Psoas muscle (tissue), 8 donors: ENCODE measurements around the gene PTPN9. TPM values are rescaled to one million over a fixed set of nuclear protein-coding genes. Genes with fewer than 3 reads are reported as not detected.

Experiments
- ATAC-seq, 4 donors: fragments of 200-7000 bp; cut with Tn5 transposase; one replicate each; pipeline ENCODE4 v1.9.1; 2020; ENCODE audit warnings: moderate library complexity in 3 of 4, mild to moderate bottlenecking in 2 of 4
- DNase-seq, 2 donors: peaks; one replicate each; pipeline ENCODE4 v3.0.0-alpha.2; 2020
- H3K27ac ChIP-seq: fragments of 200-600 bp; one replicate; pipeline ENCODE4 v1.8.0; 2022
- H3K27me3 ChIP-seq, 3 donors: fragments of 200-600 bp in 1 of 3; one replicate each; pipeline versions ENCODE4 v1.6.1 to v1.8.0; 2013 to 2022; ENCODE audit warnings: low read length in 2 of 3, mild to moderate bottlenecking in 2 of 3, moderate library complexity in 1 of 3; ENCODE audit not compliant: insufficient read depth in 3 of 3
- H3K36me3 ChIP-seq, 2 donors: fragments of 200-600 bp in 1 of 2; one replicate each; pipeline versions ENCODE4 v1.6.1 to v1.8.0; 2013 to 2022; ENCODE audit warnings: low read depth in 1 of 2, mild to moderate bottlenecking in 1 of 2, moderate library complexity in 1 of 2; ENCODE audit not compliant: insufficient read depth in 1 of 2
- H3K4me1 ChIP-seq: fragments of 200-600 bp; one replicate; pipeline ENCODE4 v1.8.0; 2022
- H3K4me3 ChIP-seq: fragments of 200-600 bp; one replicate; pipeline ENCODE4 v1.8.0; 2022; ENCODE audit warnings: mild to moderate bottlenecking
- H3K9me3 ChIP-seq: fragments of 200-600 bp; one replicate; pipeline ENCODE4 v1.8.0; 2022
- WGBS, 3 donors: extraction: QIAGEN DNeasy Blood & Tissue Kit; methylation state at CpG; one replicate each; pipeline versions ENCODE4 v1.1.6 to v1.1.7; 2013; 5-methylcytosine and 5-hydroxymethylcytosine counted together
- intact Hi-C, 2 donors: fragments of 100-400 bp; cut with DNase I; formaldehyde crosslinking; loops; one replicate each; pipeline versions ENCODE4 v1.11.0 to v1.14.2; 2022
- polyA plus RNA-seq, 3 donors: library from polyadenylated mRNA; stranded (reverse); fragments of 200-250 nt; gene quantifications; one replicate each; pipeline ENCODE4 v1.2.3, GENCODE V29; 2013
- total RNA-seq, 4 donors: library from RNA; stranded (reverse); fragmentation: NEBNext Ultra II Directional in 2 of 4; extraction: Animal tissue kit (Norgen Biotek cat#: 25700) in 2 of 4; gene quantifications; one replicate each; pipeline versions ENCODE4 v1.2.1 to v1.2.4, GENCODE V29; 2021 to 2023
- TF ChIP-seq, protein P1 (sequence below): fragments of 200-600 bp; IDR thresholded peaks from one replicate; pipeline ENCODE4 v1.8.0; 2022; ENCODE audit warnings: antibody characterized with exemption
- donor health status: healthy with polysubstance abuse.
- donor health status: DM: no; HTN: no; CAD: no; lungs with moderate emphysema.
- donor health status: Bipolar disorder and iron deficiency.
- donor health status: healthy.
- donor health status: DM: yes; HTN: yes; CAD: no.
- donor health status: DM: no; HTN: no; CAD: no.
- donor health status: DM: no; HTN: no; CAD: no.
- donor health status: DM: yes; HTN: yes; CAD: no.

PTPN9 gene
- total and polyA plus RNA-seq, 7 donors: 2.3 to 6.9 (median 5.5) TPM

DNA sequence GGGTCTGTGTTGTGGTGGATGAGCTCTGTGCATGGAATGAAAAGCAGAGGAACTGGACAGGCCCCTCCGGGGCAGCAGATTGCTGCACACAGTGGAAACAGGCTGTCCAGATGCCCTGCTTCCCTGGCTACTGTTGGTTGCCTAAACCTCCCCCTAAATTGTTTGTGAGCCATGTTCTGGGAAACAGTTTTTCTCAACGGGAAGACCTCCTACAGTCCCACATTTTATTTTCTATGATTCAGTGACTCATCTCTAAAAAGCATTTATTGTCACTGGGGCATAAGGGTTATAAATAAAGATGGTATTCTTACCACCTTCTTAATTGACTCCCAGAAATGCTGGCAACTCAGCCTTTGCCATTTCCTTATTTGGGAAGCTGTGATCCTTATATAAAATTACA is 20.3 kb upstream of the PTPN9 start:
- DNase-seq (no peak), ATAC-seq (peak in 2 of 4 donors; percentile 31 to 48)
- intact Hi-C loops: loop anchor here in 1 of 2 donors (10.0 kb wide), 1 partner anchor 75 kb away; no protein-coding TSS in a partner anchor
- TF ChIP-seq, protein P1, sequence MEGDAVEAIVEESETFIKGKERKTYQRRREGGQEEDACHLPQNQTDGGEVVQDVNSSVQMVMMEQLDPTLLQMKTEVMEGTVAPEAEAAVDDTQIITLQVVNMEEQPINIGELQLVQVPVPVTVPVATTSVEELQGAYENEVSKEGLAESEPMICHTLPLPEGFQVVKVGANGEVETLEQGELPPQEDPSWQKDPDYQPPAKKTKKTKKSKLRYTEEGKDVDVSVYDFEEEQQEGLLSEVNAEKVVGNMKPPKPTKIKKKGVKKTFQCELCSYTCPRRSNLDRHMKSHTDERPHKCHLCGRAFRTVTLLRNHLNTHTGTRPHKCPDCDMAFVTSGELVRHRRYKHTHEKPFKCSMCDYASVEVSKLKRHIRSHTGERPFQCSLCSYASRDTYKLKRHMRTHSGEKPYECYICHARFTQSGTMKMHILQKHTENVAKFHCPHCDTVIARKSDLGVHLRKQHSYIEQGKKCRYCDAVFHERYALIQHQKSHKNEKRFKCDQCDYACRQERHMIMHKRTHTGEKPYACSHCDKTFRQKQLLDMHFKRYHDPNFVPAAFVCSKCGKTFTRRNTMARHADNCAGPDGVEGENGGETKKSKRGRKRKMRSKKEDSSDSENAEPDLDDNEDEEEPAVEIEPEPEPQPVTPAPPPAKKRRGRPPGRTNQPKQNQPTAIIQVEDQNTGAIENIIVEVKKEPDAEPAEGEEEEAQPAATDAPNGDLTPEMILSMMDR: no peak
- Histone ChIP-seq H3K4me3 (no peak overlapping the region), H3K27me3 (no peaks in the 10 kb centered on the region), H3K9me3 (no peaks in the 10 kb centered on the region), H3K27ac (peak overlapping the region; percentile 4), H3K4me1 (peaks cover 10% of the 10 kb centered on the region), H3K36me3 (peaks cover 11 to 82% of the 10 kb centered on the region in 2 donors)
- 30 to 64% (median 38%) methylated on average over 2 of the region's 2 CpGs for WGBS, 3 donors

DNA sequence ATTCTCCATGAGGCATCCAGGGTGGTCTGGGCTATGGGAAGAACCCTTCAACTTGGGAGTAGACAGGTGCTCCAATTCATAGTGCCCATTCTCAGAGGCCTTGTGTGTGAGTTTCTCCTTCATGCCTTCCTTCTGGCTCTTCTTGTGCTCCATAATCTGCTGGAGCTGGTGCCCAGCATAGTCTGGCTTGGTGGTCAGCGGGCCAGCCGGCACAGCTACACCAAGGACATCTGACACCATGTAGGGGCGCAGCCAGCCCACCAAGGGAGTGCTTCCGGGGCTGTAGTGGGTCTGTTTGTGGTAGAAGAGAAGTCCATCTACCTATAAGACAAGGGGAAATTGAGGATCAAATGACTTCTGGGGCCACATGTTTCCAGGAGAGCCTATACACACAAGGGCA is 19.2 kb upstream of the PTPN9 start:
- ATAC-seq (no peak), DNase-seq (no peak)
- peaks cover 8 to 73% of the 10 kb centered on the region in 2 donors for H3K36me3 ChIP-seq
- no peaks in the 10 kb centered on the region for H3K27me3 ChIP-seq
- H3K4me1 ChIP-seq: peaks cover 10% of the 10 kb centered on the region
- TF ChIP-seq, protein P1: no peak
- WGBS, 3 donors: 60 to 85% (median 66%) methylated on average over 4 of the region's 4 CpGs
- no peaks in the 10 kb centered on the region for H3K9me3 ChIP-seq
- no peak overlapping the region for H3K27ac ChIP-seq
- no peak overlapping the region for H3K4me3 ChIP-seq
- intact Hi-C loops: loop anchor here in 1 of 2 donors (10.0 kb wide), 1 partner anchor 74 kb away; no protein-coding TSS in a partner anchor

DNA sequence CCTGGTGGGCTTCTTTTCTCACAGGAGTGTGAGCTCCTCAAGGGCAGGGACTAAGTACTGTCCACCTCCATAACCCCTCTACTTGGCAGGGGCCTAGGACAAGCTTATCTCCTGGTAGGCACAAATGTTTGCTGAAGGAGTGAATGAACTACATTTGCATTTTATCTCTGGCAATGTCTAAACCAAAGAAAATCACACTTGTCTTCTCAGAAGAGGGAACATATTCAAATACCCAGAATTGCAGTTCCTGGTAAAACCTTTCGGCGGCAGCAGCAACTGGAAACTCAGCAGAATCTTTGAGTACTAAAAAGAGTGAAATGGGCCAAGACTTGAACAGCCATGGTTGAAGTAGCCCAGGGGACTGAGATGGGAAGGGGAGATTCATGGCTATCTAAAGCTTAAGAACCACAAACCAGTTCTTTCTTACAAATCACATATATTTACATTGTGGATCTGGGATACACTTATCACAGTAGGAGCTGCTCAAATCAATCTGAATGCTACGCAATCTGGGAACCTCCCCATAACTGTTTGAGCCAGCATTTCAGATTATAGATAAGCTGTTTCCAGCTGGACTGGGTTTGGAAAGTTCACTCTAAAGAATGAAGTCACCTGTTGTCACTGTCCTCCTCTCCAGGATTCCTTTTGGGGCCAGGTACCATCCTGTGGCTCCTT is 18.7 kb upstream of the PTPN9 start:
- H3K4me3 ChIP-seq: no peak overlapping the region
- ATAC-seq: no peak
- intact Hi-C loops: loop anchor here in 1 of 2 donors (10.0 kb wide), 1 partner anchor 73 kb away; no protein-coding TSS in a partner anchor
- 46 to 81% (median 53%) methylated on average over 3 of the region's 3 CpGs for WGBS, 3 donors
- no peak for DNase-seq
- H3K4me1 ChIP-seq: peaks cover 10% of the 10 kb centered on the region
- TF ChIP-seq, protein P1: no peak
- H3K27me3 ChIP-seq: no peaks in the 10 kb centered on the region
- no peaks in the 10 kb centered on the region for H3K9me3 ChIP-seq
- peaks cover 7 to 70% of the 10 kb centered on the region in 2 donors for H3K36me3 ChIP-seq
- H3K27ac ChIP-seq: no peak overlapping the region

DNA sequence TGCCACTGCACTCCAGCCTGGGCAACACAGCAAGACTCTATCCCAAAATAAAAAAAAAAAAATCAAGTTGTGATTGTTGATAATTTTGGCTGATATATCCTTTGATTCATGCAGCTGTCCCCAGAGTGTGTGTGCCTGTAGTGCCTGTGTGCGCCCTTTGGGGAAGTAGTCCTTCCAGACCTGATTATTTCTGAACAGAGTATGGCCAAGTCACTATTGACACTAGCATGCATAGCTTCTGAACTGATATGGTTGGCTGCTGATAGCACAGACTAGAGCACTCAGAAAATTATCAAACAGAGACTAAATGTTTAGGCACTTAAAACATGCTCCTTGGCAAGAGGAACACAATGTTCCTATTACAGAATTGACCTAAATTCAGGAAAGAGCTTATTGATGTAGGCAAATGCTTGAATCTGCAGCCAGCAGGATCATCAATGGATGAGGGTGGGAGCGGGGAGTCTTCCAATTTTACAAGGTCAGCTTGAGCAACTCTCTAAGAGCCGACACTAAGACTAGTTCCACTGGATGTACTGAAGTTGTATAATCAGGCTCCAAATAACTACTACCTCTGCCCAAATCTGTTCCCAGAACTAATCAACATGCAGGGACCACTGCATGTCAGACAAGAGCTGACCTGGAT is 17.7 kb upstream of the PTPN9 start:
- intact Hi-C loops: loop anchor here in 1 of 2 donors (10.0 kb wide), 1 partner anchor 72 kb away; no protein-coding TSS in a partner anchor
- ATAC-seq (no peak), DNase-seq (no peak)
- H3K4me3 ChIP-seq: no peak overlapping the region
- TF ChIP-seq, protein P1: no peak
- no peak overlapping the region for H3K27ac ChIP-seq
- no peaks in the 10 kb centered on the region for H3K27me3 ChIP-seq
- no peaks in the 10 kb centered on the region for H3K9me3 ChIP-seq
- WGBS, 3 donors: 89 to 93% (median 91%) methylated on average over 3 of the region's 3 CpGs
- peaks cover 12% of the 10 kb centered on the region for H3K4me1 ChIP-seq
- peaks cover 4 to 65% of the 10 kb centered on the region in 2 donors for H3K36me3 ChIP-seq
